HG02763 (cell line): ENCODE measurements around the gene PFKL.
"Not testable (repeated sequence)": the region's sequence is repeated elsewhere in the genome, so short reads cannot be mapped to it uniquely, and the experiment has no call there.

ENCODE experiments used
- ATAC-seq: cut with Tn5 transposase; IDR thresholded peaks from one replicate; pipeline ENCODE4 v1.9.1; 2021; ENCODE audit warnings: mild to moderate bottlenecking, moderate library complexity; ENCODE audit not compliant: unreplicated experiment

Gene PFKL

DNA sequence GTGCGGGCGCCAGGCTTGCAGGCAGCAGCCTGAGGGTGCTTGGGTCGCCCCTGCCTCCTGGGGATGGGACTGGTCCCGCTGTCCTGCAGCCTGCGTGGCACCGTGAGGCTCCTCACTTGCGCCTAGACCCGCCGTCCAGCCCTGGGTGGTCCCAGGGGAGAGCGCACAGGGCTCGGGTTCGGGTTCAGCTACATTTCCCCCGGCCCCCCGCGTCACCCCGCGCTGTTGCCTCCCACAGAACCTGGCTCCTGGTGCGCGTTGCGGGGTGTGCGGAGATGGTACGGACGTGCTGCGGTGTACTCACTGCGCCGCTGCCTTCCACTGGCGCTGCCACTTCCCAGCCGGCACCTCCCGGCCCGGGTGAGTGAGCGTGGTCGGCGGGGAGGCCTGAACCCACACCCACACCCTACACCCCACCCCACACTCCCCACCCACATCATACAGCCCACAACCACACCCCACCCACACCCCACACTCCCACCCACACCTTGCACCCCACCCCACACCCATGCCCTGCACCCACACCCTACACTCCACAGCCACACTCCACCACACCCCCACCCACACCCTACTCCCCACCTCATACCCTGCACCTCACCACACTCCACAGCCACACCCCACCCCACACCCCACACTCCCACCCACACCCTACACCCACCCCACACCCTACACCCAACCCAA lies 6.2 kb upstream of the PFKL start:
- ATAC-seq, result no peak

DNA sequence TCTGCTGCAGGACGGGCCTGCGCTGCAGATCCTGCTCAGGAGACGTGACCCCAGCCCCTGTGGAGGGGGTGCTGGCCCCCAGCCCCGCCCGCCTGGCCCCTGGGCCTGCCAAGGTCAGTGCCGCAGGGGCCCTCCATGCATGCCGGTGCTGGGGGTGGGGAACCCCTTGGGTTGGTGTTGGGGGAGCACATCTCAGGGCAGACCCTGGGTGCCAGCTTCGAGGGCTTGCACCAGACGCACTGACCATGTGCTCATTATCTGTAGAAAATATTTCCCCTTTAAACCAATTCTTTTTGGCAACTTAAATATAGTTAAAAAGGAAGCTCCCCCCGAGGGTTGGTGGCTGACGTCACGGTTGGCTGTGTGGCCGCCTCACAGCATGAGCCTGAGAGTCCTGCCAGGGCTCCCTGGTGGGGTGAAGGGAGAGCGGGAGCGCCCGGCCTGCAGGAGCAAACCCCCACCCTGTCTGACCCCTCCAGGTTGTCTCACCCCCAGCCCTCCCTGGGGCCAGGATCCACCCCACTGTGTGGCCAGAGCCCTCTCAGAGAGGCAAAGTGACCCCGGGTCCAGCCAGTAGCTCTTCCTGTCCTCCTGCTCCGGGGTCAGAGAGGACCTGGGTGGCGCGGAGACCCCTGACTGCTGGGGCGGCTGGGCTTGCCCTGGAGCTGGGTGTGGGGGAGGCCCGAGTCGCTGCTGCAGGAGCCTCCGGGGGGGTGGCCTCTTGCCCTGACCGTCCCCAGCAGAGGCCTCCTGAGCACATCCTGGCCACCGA lies 5.3 kb upstream of the PFKL start:
- no peak for ATAC-seq

DNA sequence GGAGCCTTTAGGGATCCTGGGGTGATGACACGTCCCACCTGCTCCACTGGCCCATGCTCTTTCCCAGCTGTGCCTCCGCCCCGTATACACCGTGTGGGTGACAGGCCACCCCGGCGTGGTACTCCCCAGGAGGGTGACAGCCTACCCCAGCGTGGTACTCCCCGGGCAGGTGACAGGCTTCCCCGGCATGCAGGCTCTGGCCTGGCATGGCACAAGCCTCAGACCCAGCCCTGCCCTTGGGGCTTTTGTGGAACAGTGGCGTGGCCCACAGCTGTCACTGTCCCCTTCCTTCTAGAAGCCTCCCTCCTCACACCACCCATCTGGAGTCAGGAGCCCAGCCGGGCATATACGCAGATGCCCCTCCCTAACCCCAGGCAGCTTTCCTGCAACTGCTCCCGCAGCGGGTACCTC lies 4.7 kb upstream of the PFKL start:
- no peak for ATAC-seq

DNA sequence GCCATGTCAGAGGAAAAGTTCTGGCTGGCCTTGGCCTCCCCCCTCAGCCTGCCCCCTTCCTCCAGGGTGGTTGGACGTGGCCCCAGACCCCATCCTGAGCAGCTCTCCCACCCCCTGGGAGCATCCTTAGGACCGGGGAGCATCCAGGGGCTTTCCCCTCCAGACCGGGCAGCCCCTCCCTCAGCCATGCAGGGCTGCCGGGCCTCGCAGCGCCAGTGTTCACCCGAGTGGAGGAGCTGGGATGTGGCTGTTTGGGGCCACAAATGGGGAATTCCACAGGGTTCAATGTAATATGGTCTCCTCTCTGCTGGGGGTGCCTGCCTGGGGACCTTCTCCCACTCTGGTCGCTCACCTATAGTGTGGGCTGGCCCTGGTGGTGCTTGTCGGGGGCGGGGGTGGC lies 4.2 kb upstream of the PFKL start:
- no peak for ATAC-seq

DNA sequence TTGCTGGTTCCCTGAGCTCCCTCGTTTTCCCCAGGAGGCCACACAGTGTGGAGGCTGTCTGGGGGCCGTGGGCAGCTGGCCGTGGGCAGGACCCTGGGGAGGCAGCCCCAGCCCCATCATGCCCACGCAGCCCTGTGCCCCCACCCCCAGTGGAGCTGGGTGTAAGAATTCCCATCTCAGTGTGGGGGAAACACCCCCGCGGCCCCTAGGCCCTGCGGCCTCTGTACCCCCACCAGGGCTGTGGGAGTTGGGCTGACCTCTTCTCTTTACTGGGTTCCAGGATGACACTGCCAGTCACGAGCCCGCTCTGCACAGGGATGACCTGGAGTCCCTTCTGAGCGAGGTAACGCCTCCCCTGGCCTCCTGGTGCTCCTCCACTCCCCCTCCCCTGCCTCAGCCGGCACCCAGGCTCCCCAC lies 3.7 kb upstream of the PFKL start:
- no peak for ATAC-seq

DNA sequence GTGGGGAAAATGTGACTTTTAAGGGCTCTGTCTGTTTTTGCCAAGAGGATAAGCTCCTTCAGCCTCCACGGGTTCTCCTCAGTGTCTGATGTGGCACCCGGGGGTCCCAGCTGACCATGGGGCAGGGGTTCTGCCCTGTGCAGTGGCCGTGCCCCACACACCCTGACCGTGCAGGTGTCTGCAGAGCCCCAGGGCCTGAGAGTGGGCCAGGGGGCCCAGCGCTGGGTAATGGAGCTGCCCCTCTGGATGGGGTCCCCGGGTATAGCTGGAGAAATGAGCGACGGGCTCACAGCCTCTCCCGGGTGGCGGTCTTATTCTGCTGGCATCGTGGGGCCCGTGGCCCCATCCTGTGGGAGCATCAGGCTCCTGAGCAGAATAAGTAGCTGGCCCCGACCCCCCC lies 2.9 kb upstream of the PFKL start:
- no peak for ATAC-seq

DNA sequence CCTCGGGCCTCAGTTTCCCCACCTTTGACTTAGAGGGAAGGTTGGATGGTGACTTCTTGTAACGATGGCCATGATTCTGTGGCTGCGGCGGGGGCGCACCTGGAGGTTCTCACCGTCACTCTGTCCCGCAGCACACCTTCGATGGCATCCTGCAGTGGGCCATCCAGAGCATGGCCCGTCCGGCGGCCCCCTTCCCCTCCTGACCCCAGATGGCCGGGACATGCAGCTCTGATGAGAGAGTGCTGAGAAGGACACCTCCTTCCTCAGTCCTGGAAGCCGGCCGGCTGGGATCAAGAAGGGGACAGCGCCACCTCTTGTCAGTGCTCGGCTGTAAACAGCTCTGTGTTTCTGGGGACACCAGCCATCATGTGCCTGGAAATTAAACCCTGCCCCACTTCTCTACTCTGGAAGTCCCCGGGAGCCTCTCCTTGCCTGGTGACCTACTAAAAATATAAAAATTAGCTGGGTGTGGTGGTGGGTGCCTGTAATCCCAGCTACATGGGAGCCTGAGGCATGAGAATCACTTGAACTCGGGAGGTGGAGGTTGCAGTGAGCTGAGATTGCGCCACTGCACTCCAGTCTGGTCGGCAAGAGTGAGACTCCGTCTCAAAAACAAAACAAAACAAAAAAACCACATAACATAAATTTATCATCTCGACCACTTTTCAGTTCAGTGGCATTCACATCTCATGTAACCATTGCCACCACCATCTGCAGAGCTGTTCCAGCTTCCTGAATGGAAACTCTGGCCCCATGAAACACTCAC lies 2.1 kb upstream of the PFKL start:
- no peak for ATAC-seq

DNA sequence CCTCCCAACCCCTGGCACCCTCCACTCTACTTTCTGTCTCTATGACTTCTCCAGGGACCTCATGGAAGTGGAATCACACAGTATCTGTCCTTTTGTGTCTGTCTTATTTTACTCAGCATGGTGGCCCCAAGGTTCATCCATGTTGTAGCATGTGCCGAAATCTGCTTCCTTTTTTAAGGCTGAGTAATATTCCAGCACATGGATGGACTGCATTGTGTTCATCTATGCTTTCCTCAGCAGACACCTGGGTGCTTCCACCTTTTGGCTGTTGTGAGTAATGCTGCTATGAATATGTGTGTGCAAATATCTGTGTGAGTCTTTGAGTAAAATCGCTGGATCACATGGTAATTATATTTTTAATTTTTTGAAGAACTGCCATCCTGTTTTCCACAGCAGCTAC lies 1.6 kb upstream of the PFKL start:
- ATAC-seq, result no peak

DNA sequence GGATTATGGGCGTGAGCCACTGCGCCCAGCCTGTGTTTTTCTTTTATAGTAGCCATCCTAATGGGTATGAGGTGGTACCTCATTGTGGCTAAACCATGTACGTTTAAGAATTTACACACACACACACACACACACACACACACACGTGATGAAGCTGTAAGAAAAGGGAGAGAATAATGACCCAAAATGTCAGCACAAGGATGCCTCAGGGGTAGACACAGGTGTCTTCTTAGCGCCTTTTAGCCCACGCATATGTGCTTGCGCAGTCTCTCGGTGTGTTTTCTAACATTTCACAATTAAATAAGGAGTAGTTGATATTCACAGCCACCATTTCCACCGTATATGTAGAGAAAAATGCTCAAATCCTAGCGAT lies 782 bp upstream of the PFKL start:
- ATAC-seq, result no peak

DNA sequence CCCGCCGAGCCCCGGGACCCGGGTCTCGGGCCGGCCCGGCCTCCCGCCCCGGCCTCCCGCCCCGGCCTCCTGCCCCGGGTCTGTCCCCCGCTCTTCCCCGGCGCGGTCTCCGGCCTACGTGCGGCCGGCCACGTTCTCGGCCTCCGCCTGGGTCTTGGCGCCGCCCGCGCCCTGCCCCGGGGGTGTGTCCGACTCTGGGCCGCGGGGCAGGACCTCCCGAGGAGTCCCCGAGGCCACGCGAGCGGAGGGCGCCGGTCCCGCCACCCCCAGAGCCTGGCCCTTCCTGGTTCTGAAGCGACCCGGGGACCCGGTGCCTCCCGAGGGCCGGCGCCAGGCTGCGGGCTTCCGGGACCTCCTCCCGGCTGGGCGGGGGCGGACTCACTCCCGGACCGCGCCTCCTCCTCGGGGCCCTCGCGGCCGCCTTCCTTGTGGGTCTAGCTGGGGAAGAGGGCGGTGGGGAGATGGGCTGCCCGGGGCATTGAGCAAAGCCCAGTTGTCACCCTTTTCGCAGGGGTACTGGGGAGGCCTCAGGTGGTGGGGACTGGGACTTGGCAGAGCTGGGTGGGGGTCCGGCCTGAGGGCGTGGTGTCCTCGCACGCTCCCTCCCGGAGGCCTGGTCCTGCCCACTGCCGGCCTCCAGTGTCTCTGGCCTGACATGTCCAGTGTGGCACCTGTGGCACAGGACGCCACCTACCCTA lies 558 bp downstream of the PFKL start:
- ATAC-seq, result peak; percentile 25

DNA sequence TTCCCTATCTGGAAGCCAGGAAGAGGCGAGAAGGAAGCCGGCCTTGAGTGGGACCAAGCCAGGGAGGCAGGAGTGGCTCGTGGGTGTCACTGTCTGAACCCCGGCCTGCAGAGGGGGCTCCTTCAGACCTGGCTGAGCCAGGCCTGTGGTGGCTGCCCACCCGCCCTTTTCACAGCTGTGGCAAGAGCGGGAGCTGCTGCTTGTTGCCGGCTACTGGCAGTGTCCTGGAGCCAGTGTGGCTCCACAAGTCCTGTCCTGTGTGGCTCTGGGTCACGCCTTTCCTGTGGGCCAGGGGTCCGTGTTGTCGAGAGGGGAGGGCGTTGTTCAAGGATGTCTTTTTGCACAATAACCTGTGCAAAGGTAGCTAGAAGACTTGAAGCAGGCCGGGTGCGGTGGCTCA lies 1.3 kb downstream of the PFKL start:
- no peak for ATAC-seq

DNA sequence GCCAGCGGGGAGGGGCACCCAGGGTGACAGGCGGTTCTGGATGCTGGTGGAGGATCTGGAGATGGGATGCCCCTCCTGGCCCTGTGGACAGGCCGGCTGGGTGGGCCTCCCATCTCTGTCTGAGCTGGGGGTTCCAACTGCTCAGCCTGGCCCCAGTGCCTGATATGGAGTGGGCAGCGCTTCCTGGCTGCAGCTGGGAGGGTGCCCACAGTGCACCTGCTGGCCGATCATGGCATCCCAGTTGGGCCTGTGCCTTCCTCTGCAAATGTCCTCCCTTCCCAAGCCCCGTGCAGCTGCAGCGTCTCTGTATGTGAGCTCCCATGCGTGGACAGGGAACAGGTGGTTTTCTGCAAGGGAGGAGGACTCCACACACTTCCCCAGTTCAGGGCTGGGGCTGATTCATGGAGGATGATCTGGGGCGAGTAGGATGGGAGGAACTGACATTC lies 2.1 kb downstream of the PFKL start:
- ATAC-seq, result no peak

DNA sequence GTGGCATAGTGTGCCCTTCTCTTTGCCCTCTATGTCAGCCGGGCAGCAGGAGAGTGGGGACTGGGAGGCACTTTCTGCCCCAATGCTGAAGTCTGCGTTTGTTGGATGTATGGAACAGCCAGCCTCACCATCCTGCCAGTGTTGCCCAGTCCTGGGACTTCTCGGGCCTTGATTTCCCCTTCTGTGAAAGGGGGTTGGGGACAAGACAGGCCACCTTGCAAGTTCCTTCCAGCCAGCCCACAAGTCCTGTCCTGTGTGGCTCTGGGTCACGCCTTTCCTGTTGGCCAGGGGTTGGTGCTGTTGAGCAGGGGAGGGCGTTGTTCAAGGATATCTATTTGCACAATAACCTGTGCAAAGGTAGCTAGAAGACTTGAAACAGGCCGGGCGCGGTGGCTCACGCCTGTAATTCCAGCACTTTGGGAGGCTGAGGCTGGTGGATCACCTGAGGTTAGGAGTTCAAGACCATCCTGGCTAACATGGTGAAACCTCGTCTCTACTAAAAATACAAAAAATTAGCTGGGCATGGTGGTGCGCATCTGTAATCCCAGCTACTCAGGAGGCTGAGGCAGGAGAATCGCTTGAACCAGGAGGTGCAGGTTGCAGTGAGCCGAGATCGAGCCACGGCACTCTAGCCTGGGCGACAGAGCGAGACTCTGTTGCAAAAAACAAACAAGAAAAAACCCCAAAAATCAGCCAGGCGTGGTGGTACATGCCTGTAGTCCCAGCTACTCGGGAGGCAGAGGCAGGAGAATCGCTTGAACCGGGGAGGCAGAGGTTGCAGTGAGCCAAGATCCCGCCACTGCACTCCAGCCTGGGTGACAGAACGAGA lies 2.9 kb downstream of the PFKL start:
- not testable (repeated sequence) for ATAC-seq

DNA sequence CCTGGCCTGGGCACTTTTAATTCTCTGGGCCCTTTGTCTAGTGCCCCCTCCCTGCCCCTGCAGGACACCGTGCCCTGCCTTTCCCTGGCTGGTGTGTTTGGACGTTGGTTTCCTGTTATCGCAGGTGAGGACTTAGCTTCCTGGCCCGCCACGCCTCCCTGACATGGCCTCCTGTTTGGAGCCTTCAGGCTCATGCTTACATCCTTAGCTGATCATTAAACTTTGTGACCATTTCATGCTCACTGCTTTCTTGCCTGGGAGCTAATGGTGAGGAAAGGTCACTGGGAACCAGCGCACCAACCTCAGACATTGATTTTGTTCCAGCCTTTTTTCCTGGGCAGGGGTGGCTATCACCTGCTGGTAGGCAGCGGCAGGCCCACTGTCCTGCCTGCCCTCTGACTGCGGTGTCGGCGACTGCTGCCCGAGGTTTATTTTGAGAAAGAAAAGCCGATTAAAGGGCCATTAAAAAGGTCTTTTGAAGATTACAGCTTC lies 3.7 kb downstream of the PFKL start:
- no peak for ATAC-seq

DNA sequence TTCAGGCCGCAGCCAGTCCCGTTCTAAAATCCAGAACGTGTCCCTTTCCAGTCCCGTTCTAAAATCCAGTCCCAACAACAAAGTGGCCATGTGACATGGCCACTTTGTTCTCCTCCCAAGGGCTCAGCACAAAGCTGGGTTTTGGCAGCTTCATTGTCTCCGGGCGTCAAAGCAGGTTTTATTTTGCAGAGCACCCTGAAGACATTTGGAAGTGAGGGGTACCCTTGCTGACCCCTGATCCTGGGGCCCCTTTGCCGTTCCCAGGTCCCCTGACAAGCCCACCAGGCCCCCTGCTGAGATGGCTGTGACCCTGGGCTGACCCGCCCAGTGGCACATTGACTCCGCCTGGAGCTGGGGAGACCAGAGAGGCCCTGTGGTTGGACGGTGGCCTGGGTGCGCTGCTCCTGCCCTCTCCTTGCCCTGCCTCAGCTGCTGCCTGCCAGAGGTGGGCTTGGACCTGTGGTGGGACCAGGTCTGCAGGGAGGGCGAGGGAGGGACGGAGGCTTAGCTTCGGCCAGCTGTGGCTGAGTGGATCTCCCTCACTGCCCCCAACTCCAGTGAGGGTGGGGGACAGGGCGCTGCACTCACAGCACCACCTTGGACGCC lies 4.3 kb downstream of the PFKL start:
- no peak for ATAC-seq

DNA sequence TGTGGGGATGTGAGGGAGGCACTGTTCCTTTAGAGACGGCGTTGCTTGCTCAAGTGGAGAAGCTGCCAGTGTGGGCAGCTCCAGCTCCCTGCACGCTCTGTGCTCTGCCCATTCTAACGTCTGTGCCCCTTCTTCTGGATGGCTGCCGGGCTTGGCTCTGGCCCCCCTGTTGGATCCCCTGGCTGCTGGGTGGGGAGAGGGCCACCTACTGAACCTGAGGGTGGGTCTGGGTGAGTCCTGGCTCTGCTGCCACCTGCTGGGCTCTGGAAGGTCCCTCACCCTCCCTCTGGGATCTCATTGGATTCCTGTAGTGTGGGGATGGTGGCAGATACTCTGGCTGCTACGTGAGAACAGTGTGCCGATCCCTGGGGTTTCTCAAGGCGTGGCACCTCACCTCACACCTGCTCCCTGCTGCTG lies 5.0 kb downstream of the PFKL start:
- no peak for ATAC-seq

DNA sequence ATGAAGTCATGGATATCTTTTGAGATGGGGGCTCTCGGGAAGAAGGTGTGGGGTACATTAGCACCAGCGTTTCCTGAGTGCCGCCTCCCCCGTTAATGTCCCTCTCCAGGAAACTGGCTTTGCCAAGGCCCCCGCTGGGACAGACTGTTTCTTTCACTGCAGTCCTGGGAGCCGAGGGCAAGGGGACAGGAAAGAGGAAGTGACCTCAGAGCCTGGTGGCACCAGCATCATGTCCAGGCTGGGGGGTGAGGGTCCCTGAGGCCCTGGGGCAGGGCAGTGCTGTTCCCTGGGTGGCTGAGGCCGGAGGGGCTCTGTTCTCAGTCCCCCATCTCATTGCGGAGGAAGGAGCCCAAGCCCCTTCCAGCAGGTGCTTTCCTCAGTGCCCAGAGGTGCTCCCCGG lies 5.8 kb downstream of the PFKL start:
- ATAC-seq, result no peak

DNA sequence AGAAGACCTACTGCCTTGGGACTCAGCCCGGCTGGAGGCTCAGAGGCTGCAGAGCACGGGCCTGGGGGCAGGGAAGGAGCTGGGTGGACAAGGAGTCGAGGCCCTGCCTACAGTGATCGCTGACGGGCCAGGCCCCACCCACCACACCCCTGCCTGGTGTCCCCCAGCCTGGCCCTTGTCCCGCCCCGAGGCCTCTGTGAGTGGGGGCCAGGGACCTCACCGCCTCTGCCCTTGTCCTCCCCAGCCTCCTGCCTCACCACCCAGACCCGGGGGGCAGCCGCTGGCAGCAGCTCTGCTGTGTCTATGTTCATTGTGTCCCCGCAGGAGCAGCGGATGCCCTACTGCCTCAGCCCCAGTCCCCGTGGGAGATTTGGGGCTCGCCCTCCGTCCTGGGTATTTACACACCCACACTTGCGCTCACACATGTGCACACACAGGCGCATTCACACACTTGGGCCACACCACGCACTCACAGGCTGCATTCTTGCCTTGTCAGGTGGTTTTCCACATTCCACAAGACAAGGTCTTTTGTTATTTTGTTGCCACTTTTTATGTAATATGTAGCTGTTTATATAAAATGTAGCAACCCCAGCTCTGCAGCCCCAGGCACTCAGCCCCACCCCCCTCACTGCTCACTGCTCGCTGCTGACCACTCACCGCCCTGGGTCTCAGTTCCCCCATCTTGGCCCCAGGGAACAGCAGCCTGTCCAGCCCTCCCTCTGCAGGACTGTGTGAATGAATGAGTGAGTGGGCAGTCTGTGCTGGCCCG lies 7.3 kb downstream of the PFKL start:
- no peak for ATAC-seq
